ENCODE data around the gene CHST13. TPM values are rescaled to one million over a fixed set of nuclear protein-coding genes. Genes with fewer than 3 reads are reported as not detected.

CHST13 gene
- total and polyA plus RNA-seq, 2 donors (not counting 3 experiments of a cell fraction or from before 2014, with no cell fraction given) = 0.04 TPM; not detected in 1

- Histone ChIP-seq H3K27me3 (ENCODE audit: control insufficient read depth in 2 of 2, insufficient read depth in 2 of 2, low read length in 2 of 2) (no peaks in the 10 kb centered on the region), H3K9me3 (replicated peaks; ENCODE audit: control insufficient read depth, insufficient read depth, low read length) (no peaks in the 10 kb centered on the region), H3K9me1 (replicated peaks; ENCODE audit: control insufficient read depth, extremely low read depth, insufficient read depth, low read length) (no peaks in the 10 kb centered on the region), H4K20me1 (replicated peaks; ENCODE audit: control insufficient read depth, extremely low read depth, insufficient read depth, low read length) (no peaks in the 10 kb centered on the region), H3K4me2 (ENCODE audit: insufficient read depth, low read length) (no peak overlapping the region), H3K27ac (ENCODE audit: insufficient read depth, low read depth, low read length) (no peak overlapping the region), H3K4me3 (replicated peaks in 1 of 3; ENCODE audit: insufficient read depth in 1 of 3, low read depth in 1 of 3, low read length in 3 of 3) (no peak overlapping the region), H3K36me3 (ENCODE audit: control insufficient read depth in 2 of 2, extremely low read depth in 1 of 2, insufficient read depth in 2 of 2, low read length in 2 of 2) (no peaks in the 10 kb centered on the region), H3K4me1 (ENCODE audit: control insufficient read depth, extremely low read depth, insufficient read depth, low read length) (peaks cover 15% of the 10 kb centered on the region), H3K9ac (replicated peaks; ENCODE audit: extremely low read depth, insufficient read depth, low read length) (no peak overlapping the region), H2AFZ (ENCODE audit: low read depth, low read length) (no peak overlapping the region), H3K79me2 (ENCODE audit: control insufficient read depth, insufficient read depth, low read length) (no peaks in the 10 kb centered on the region)
- intact Hi-C loops (cut with micrococcal nuclease) (no loop called here), dilution Hi-C loops (cut with MboI; ENCODE audit: extremely low pct_ligation_motif_present, low sequenced_read_pairs) (no loop called here)
- no peak for DNase-seq (ENCODE audit: low read depth, low spot score)
- no TSS peak for BruUV-seq (replicated peaks)
- FAIRE-seq = no peak
- CTCF ChIA-PET = interaction anchor here (1.1 kb wide), 1 partner anchor 12 kb away, joined by 3 read pairs; no protein-coding TSS in a partner anchor
- TF ChIP-seq EZH2 (IDR thresholded peaks at IDR 0.05; ENCODE audit: borderline replicate concordance, low read depth, low read length, severe bottlenecking) (no peak), JUN (IDR thresholded peaks at IDR 0.05; ENCODE audit: borderline replicate concordance, insufficient read depth, insufficient read length, low read depth) (no peak), POLR2A (IDR thresholded peaks at IDR 0.05; ENCODE audit: low read depth, low read length) (no peak), POLR2AphosphoS5 (IDR thresholded peaks at IDR 0.05; ENCODE audit: insufficient read depth, low read depth, low read length) (no peak), GATA2 (IDR thresholded peaks at IDR 0.05; ENCODE audit: insufficient read depth, insufficient read length, low read depth, low read length) (no peak), MYC (IDR thresholded peaks at IDR 0.05; ENCODE audit: low read depth, low read length) (no peak), FOS (IDR thresholded peaks at IDR 0.05; ENCODE audit: borderline replicate concordance, insufficient read depth, low read length) (no peak), MAX (IDR thresholded peaks at IDR 0.05; ENCODE audit: insufficient read depth, insufficient read length) (no peak), CTCF (IDR thresholded peaks at IDR 0.05; ENCODE audit: extremely low read depth in 1 of 2, insufficient read depth in 1 of 2, low read depth in 1 of 2, low read length in 2 of 2) (no peak)
- POLR2A ChIA-PET = no interaction called here
These were observed 39.8 kb upstream of the CHST13 start for GRCh38 chr3:126484148-126484547.

Measured in endothelial cell of umbilical vein (primary cell).